Neuron (in vitro differentiated cells): ENCODE data around the gene CYTH1.
"Not testable (repeated sequence)": the region's sequence is repeated elsewhere in the genome, so short reads cannot be mapped to it uniquely, and the experiment has no call there.

Source experiments
- H2AFZ ChIP-seq: one replicate; pipeline ENCODE4 v1.6.1; 2013; ENCODE audit warnings: low read depth, mild to moderate bottlenecking, inconsistent platforms, low read length, moderate library complexity
- H3K27me3 ChIP-seq: one replicate; pipeline ENCODE4 v1.6.1; 2013; ENCODE audit warnings: low read length; ENCODE audit not compliant: insufficient read depth
- H3K36me3 ChIP-seq: one replicate; pipeline ENCODE4 v1.6.1; 2013; ENCODE audit warnings: low read length; ENCODE audit not compliant: insufficient read depth
- H3K4me1 ChIP-seq: one replicate; pipeline ENCODE4 v1.6.1; 2013; ENCODE audit warnings: low read length; ENCODE audit not compliant: insufficient read depth
- H3K4me3 ChIP-seq: 2 replicates; pipeline ENCODE4 v1.5.1; 2013; ENCODE audit warnings: mild to moderate bottlenecking, low read length, moderate library complexity
- H3K9me3 ChIP-seq: one replicate; pipeline ENCODE4 v1.6.1; 2013; ENCODE audit warnings: low read length

CYTH1 gene

GRCh38 chr17:78790552-78790951, 8.5 kb upstream of the CYTH1 start:
- H3K36me3 ChIP-seq: peaks cover 12% of the 10 kb centered on the region
- no peaks in the 10 kb centered on the region for H3K4me1 ChIP-seq
- no peaks in the 10 kb centered on the region for H3K9me3 ChIP-seq
- no peak overlapping the region for H3K4me3 ChIP-seq
- H3K27me3 ChIP-seq: no peaks in the 10 kb centered on the region
- H2AFZ ChIP-seq: no peak overlapping the region

DNA sequence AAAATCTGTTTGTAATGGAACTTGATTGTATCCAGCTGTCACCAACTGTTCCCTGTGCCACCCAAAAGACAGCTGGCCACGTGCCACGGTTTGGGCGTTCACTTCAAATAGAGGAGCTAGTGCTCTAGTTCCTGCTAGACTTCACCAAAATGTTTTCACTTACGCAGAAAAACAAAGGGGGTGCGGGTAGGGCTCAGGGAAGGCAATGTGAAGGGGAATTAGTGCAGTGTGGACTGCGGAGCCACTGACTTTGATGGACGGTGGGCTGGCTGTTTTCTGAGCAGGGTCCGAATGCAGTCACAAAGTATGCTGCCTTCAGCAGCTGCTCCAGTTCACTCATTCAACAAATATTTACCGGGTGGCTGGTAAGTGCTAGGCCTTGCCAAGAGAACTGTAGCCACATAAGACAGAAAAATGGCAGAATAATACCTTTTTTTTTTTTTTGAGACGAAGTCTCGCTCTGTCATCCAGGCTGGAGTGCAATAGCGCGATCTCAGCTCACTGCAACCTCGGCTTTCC, 7.6 kb upstream of the CYTH1 start:
- H2AFZ ChIP-seq: no peak overlapping the region
- no peaks in the 10 kb centered on the region for H3K4me1 ChIP-seq
- no peaks in the 10 kb centered on the region for H3K27me3 ChIP-seq
- no peaks in the 10 kb centered on the region for H3K9me3 ChIP-seq
- H3K4me3 ChIP-seq: no peak overlapping the region
- H3K36me3 ChIP-seq: peaks cover 5% of the 10 kb centered on the region

- Histone ChIP-seq H3K4me3 (no peak overlapping the region), H2AFZ (no peak overlapping the region), H3K27me3 (no peaks in the 10 kb centered on the region), H3K4me1 (no peaks in the 10 kb centered on the region), H3K9me3 (no peaks in the 10 kb centered on the region), H3K36me3 (peaks cover 5% of the 10 kb centered on the region)
These were observed 7.1 kb upstream of the CYTH1 start for GRCh38 chr17:78789149-78789662.

DNA sequence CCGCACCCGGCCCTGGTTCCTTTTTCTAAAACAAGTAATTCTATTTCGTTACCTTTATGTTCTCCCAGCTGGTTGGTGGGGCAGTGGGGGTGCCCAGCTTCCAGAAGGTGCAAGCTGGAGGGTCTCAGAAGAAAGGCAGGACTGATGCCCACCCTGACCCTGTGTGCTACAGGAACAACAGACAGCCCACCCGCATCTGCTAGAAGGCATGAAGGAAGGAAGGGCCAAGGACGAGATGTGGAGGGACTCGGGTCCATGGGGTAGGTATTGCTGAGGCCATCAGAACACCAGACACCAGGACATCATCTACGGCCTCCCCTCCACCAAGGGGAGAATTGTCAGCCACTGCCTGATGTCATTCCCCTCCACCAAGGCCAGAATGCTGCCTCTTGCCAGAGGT, 6.4 kb upstream of the CYTH1 start:
- Histone ChIP-seq H3K4me3 (no peak overlapping the region), H3K9me3 (no peaks in the 10 kb centered on the region), H3K36me3 (no peaks in the 10 kb centered on the region), H3K27me3 (no peaks in the 10 kb centered on the region), H3K4me1 (no peaks in the 10 kb centered on the region), H2AFZ (no peak overlapping the region)

DNA sequence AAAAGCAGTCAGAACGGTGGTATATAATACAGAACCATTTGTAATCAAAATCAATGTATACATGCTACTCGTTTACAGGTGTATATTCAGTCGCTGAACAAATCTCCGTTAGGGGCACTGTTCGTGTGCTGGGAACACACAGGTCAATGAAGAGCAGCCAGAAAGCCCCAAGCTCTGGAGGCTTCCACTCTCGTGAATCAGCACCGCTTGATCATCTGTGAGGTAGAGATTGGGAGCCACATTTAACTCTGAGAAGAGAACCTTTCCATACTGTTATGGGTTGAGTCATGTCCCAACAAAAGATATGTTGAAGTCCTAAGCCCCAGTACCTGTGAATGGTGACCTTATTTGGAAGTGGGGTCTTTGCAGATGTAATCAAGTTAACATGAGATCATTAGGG, 5.4 kb upstream of the CYTH1 start:
- Histone ChIP-seq H2AFZ (no peak overlapping the region), H3K27me3 (no peaks in the 10 kb centered on the region), H3K9me3 (no peaks in the 10 kb centered on the region), H3K4me1 (peaks cover 4% of the 10 kb centered on the region), H3K4me3 (no peak overlapping the region), H3K36me3 (no peaks in the 10 kb centered on the region)

DNA sequence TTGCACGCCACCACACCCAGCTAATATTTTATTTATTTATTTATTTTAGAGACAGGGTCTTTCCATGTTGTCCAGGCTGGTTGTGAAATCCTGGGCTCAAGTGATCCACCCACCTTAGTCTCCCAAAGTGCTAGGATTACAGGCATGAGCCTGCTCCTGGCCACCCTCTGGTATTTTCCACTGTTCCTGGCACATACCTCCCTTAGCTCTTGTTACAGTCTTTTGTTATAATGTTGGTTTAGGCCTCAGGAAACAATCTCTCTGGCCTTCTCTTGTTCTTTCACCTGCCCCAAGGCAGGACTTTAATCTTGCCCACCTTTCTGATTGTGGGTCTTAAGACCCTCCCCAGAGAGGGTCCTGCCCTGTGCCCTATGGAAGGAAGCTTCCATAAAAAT, 3.6 kb upstream of the CYTH1 start:
- H3K27me3 ChIP-seq: no peaks in the 10 kb centered on the region
- H3K36me3 ChIP-seq: no peaks in the 10 kb centered on the region
- H3K4me3 ChIP-seq: no peak overlapping the region
- H2AFZ ChIP-seq: no peak overlapping the region
- H3K9me3 ChIP-seq: no peaks in the 10 kb centered on the region
- H3K4me1 ChIP-seq: peaks cover 6% of the 10 kb centered on the region

DNA sequence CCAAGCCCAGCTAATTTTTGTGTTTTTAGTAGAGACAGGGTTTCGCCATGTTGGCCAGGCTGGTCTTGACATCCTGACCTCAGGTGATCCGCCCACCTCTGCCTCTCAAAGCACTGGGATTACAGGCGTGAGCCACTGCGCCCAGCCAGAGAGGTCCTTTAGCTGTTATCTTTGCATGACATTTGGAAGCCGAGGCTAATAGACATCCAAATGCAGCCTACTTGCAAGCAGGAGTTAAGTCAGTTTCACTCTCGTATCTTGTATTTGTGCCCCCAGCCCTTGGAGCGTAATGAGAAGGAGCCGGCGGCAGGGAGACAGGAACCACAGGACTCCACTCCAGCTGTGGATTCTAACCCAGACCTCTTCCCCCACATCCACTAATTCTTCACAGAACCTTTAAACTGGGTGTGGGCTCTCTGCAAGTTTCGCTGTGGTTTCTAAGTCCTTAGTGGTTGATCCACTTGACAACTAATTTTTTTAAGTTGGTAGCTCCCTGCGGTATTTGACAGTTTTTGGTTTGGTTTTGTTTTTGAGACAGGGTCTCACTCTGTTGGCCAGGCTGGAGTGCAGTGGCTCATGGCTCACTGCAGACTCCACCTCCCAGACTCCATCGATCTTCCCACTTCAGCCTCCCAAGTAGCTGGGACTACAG, 3.1 kb upstream of the CYTH1 start:
- H3K27me3 ChIP-seq: no peaks in the 10 kb centered on the region
- H2AFZ ChIP-seq: no peak overlapping the region
- H3K9me3 ChIP-seq: no peaks in the 10 kb centered on the region
- H3K36me3 ChIP-seq: no peaks in the 10 kb centered on the region
- H3K4me3 ChIP-seq: no peak overlapping the region
- peaks cover 9% of the 10 kb centered on the region for H3K4me1 ChIP-seq

GRCh38 chr17:78784352-78784751, 2.3 kb upstream of the CYTH1 start:
- no peak overlapping the region for H3K4me3 ChIP-seq
- H2AFZ ChIP-seq: no peak overlapping the region
- H3K4me1 ChIP-seq: peaks cover 15% of the 10 kb centered on the region
- no peaks in the 10 kb centered on the region for H3K36me3 ChIP-seq
- H3K27me3 ChIP-seq: no peaks in the 10 kb centered on the region
- H3K9me3 ChIP-seq: no peaks in the 10 kb centered on the region

DNA sequence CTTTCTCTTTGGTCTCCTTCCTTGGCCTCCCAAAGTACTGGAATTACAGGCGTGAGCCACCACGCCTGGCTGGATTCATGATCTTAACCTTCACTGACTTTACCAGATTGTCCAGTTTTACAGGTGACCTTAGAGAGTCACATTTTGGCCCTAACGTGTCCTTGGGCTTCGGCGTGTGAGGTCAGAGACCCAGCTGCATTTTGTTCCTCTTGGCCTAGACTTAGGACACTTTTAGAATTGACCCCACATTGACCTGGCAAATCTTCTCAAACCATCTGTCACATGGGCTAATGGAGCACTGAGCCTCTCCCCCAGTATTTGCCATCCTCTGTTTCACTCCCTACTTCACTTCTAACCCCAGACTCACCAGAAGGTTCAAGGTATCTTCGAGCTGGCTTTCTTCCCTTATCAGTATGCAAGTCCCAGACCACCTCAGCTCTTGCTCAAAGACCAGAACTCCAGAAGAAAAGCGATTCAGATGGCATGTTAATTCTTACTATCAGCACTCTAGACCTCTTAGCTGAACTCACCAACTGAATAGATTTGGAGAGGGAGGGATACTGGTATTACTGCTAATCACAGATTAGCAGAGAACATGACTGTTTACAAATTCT, 1.7 kb upstream of the CYTH1 start:
- Histone ChIP-seq H3K4me3 (no peak overlapping the region), H3K27me3 (no peaks in the 10 kb centered on the region), H2AFZ (no peak overlapping the region), H3K9me3 (no peaks in the 10 kb centered on the region), H3K36me3 (no peaks in the 10 kb centered on the region), H3K4me1 (peaks cover 15% of the 10 kb centered on the region)

DNA sequence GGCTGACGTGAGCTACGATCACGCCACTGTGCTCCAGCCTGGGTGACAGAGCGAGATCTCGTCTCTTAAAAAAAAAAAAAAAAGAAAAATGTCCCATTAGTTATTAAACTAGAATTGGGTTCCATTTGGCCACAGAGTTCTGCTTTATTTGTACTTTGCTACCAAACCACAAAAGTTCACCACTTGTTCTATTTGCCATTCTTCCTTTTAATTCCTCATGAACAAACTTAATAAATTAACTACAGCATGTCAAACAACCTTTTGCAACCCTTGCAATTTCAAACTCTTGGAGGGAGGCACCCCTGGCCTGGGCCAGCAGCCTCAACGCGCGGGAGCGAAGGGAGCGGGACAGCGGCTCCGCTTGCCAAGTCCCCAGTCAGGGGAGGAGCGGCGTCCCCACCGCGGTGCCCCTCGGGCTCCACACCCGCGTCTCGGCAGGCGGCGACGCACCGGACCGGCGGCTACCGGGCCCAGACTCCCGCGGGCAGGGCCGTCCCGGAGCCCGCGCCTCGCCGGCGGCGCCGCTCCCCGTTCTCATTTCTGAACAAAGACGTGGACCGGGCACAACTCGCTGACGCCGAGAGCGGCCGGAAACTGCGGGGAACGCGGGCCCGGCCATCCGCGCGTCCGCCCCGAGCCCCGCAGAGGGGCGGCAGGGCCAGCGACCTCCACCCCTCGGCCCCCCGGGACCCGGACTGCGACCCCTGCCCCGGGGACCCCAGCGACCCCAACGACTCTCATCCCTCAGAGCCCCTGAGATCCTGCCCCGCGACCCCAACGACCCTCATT, 775 bp downstream of the CYTH1 start:
- no peaks in the 10 kb centered on the region for H3K36me3 ChIP-seq
- H2AFZ ChIP-seq: peak overlapping the region; percentile 97
- peak overlapping the region; percentile 74 for H3K4me3 ChIP-seq
- no peaks in the 10 kb centered on the region for H3K9me3 ChIP-seq
- peaks cover 15% of the 10 kb centered on the region for H3K4me1 ChIP-seq
- no peaks in the 10 kb centered on the region for H3K27me3 ChIP-seq

- Histone ChIP-seq H2AFZ (no peak overlapping the region), H3K27me3 (no peaks in the 10 kb centered on the region), H3K4me1 (peaks cover 15% of the 10 kb centered on the region), H3K36me3 (no peaks in the 10 kb centered on the region), H3K9me3 (no peaks in the 10 kb centered on the region), H3K4me3 (peak overlapping the region; percentile 9)
These were observed 1.7 kb downstream of the CYTH1 start for GRCh38 chr17:78780335-78780734.

- H3K27me3 ChIP-seq: no peaks in the 10 kb centered on the region
- H3K4me3 ChIP-seq: no peak overlapping the region
- H3K36me3 ChIP-seq: no peaks in the 10 kb centered on the region
- peaks cover 15% of the 10 kb centered on the region for H3K4me1 ChIP-seq
- no peaks in the 10 kb centered on the region for H3K9me3 ChIP-seq
- no peak overlapping the region for H2AFZ ChIP-seq
These were observed 2.2 kb downstream of the CYTH1 start for GRCh38 chr17:78779850-78780249.

- not testable (repeated sequence) for H2AFZ ChIP-seq, H3K9me3 ChIP-seq, H3K27me3 ChIP-seq, H3K36me3 ChIP-seq, H3K4me3 ChIP-seq
- H3K4me1 ChIP-seq: peaks cover 15% of the 10 kb centered on the region
These were observed 2.8 kb downstream of the CYTH1 start for GRCh38 chr17:78779286-78779651.
